Right lobe of liver (tissue), 4 donors: ENCODE results near the gene PHF21B.

ENCODE experiments used
- POLR2A ChIP-seq: fragments of 450-650 bp; IDR thresholded peaks from one replicate; pipeline ENCODE4 v1.6.1; 2017; ENCODE audit warnings: antibody characterized with exemption, mild to moderate bottlenecking
- TF ChIP-seq, protein P1 (sequence below), 4 donors: fragments of 200-600 bp in 3 of 4; fragments of 450-650 bp in 1 of 4; IDR thresholded peaks; one replicate each; pipeline versions ENCODE4 v1.5.1 to v1.8.0; 2016 to 2022; ENCODE audit warnings: antibody characterized with exemption in 4 of 4, mild to moderate bottlenecking in 2 of 4
- donor health status: DM: no; HTN: no; CAD: no.
- donor health status: DM: no; HTN: no; CAD: no.
- donor health status: DM: no; HTN: yes; CAD: no.

DNA sequence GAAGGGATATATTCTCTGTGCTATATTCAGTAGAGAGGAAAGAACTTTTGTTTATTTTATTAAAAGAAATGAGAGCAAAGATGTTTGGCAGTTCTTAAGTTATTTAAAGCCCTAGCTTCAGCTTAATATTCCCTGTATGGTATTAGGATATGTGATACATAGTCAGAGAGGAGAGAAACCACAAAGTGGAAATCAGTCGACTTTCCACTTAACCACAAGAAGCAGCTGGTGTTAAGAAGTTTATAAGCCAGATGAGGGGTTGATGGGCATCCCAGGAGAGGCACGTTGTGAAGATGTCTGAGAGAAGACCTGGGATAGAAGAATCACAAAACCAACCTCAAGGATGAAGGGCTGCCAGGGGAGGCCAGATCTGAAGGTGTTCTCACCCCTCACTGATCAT, 23.3 kb upstream of the PHF21B start:
- TF ChIP-seq, protein P1, sequence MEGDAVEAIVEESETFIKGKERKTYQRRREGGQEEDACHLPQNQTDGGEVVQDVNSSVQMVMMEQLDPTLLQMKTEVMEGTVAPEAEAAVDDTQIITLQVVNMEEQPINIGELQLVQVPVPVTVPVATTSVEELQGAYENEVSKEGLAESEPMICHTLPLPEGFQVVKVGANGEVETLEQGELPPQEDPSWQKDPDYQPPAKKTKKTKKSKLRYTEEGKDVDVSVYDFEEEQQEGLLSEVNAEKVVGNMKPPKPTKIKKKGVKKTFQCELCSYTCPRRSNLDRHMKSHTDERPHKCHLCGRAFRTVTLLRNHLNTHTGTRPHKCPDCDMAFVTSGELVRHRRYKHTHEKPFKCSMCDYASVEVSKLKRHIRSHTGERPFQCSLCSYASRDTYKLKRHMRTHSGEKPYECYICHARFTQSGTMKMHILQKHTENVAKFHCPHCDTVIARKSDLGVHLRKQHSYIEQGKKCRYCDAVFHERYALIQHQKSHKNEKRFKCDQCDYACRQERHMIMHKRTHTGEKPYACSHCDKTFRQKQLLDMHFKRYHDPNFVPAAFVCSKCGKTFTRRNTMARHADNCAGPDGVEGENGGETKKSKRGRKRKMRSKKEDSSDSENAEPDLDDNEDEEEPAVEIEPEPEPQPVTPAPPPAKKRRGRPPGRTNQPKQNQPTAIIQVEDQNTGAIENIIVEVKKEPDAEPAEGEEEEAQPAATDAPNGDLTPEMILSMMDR (IDR thresholded peaks at IDR 0.05) = no peak
- no peak for TF ChIP-seq POLR2A
